ENCODE data around the gene METTL8.
"Not testable (repeated sequence)": the region's sequence is repeated elsewhere in the genome, so short reads cannot be mapped to it uniquely, and the experiment has no call there.

The METTL8 gene

GRCh38 chr2:171389780-171390179 lies 44.0 kb downstream of the METTL8 start:
- TF ChIP-seq CTCF (IDR thresholded peaks at IDR 0.05; ENCODE audit: insufficient read depth, low read length, missing control alignments): no peak
- no peak for DNase-seq (ENCODE audit: low read depth, low spot score)
- ChIA-PET POLR2A (no interaction called here), CTCF (interaction anchor here (1.3 kb wide), 1 partner anchor 27 kb away, joined by 3 read pairs; no protein-coding TSS in a partner anchor)
- H3K4me3 ChIP-seq (ENCODE audit: low read depth, low read length): no peak overlapping the region

DNA sequence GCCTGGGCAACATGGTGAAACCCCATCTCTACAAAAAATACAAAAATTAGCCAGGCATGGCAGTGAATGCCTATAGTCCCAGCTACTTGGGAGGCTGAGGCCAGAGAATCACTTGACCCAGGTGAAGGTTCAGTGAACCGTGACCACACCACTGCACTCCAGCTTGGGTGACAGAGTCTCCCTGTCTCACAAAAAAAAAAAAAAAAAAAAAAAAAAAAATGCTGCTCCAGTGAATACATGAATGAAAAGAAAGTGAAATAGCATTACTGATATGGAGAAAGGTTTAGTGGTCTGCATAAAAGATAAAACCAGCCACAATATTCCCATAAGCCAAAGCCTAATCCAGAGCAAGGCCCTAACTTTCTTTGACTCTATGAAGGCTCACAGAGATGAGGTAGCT lies 44.5 kb downstream of the METTL8 start:
- DNase-seq (ENCODE audit: low read depth, low spot score): no peak
- ChIA-PET CTCF (interaction anchor here (1.3 kb wide), 1 partner anchor 27 kb away, joined by 3 read pairs; no protein-coding TSS in a partner anchor), POLR2A (no interaction called here)
- TF ChIP-seq CTCF (IDR thresholded peaks at IDR 0.05; ENCODE audit: insufficient read depth, low read length, missing control alignments): no peak
- no peak overlapping the region for H3K4me3 ChIP-seq (ENCODE audit: low read depth, low read length)

DNA sequence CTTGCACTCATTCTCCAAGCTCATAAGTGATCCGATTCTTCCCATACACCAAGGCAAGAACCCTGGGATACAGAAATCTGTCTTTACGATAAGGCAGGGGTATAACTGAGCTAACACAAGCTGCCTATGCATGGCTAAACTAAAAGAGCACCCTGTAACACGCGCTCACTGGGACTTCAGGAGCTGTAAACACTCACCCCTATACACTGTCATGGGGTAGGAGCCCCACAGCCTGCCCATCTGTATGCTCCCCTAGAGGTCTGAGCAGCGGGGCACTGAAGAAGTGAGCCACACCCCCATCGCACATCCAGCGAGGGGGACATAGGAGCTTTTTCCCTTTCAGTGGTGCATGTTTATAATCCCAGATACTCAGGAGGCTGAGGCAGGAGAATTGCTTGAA lies 46.7 kb downstream of the METTL8 start:
- no peak for DNase-seq (ENCODE audit: low read depth, low spot score)
- no peak overlapping the region for H3K4me3 ChIP-seq (ENCODE audit: low read depth, low read length)
- POLR2A ChIA-PET: no interaction called here
- CTCF ChIA-PET: interaction anchor here (1.5 to 1.6 kb wide), 2 partner anchors 11 to 29 kb away, joined by 3 to 5 read pairs; no protein-coding TSS in a partner anchor
- TF ChIP-seq CTCF (IDR thresholded peaks at IDR 0.05; ENCODE audit: insufficient read depth, low read length, missing control alignments): no peak

- no peak for DNase-seq (ENCODE audit: low read depth, low spot score)
- ChIA-PET CTCF (interaction anchor here (0.6 to 1.6 kb wide), 3 partner anchors 11 to 30 kb away, joined by 3 to 5 read pairs (median 3); no protein-coding TSS in a partner anchor), POLR2A (no interaction called here)
- no peak for TF ChIP-seq CTCF (IDR thresholded peaks at IDR 0.05; ENCODE audit: insufficient read depth, low read length, missing control alignments)
- no peak overlapping the region for H3K4me3 ChIP-seq (ENCODE audit: low read depth, low read length)
Measured at GRCh38 chr2:171386627-171387026, 47.2 kb downstream of the METTL8 start.

DNA sequence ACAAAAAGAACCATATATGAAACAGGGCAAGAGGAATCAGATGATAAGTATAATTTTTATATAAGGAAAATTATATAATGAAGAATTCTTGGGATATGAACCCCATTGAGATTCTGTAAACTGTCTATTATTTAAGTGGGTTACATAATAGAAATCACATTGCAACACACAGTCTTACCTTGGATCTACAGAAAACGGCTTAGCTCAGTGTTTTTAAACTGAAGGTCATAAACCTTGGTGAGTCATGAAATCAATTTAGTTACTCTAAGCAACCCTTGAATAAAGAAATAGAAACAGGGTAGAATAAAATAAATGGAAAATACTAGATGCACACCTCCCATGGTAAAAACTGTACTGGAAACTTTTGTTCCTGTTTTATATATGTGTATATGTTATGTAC lies 50.7 kb downstream of the METTL8 start:
- no peak for DNase-seq (ENCODE audit: low read depth, low spot score)
- POLR2A ChIA-PET: no interaction called here
- CTCF ChIA-PET: no interaction called here
- TF ChIP-seq CTCF (IDR thresholded peaks at IDR 0.05; ENCODE audit: insufficient read depth, low read length, missing control alignments): no peak
- H3K4me3 ChIP-seq (ENCODE audit: low read depth, low read length): no peak overlapping the region

DNA sequence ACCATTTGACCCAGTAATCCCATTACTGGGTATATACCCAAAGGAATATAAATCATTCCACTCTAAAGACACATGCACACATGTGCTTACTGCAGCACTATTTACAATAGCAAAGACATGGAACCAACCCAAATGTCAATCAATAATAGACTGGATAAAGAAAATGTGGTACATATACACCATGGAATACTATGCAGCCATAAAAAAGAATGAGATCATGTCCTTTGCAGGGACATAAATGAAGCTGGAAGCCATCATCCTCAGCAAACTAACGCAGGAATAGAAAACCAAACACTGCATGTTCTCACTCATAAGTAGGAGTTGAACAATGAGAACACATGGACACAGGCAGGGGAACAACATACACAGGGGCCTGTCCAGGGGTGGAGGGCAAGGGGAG lies 51.6 kb downstream of the METTL8 start:
- CTCF ChIA-PET; DNase-seq (ENCODE audit: low read depth, low spot score); POLR2A ChIA-PET; H3K4me3 ChIP-seq (ENCODE audit: low read depth, low read length): not testable (repeated sequence)

DNA sequence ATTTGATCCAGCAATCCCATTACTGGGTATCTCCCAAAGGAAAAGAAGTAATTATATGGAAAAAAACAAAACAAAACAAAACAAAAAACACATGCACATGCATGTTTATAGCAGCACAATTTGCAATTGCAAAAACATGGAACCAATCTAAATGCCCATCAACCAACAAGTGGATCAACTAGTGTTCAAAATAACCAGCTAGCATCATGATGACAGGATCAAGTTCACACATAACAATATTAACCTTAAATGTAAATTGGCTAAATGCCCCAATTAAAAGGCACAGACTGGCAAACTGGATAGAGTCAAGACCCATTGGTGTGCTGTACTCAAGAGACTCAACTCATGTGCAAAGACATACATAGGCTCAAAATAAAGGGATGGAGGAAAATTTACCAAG lies 55.9 kb downstream of the METTL8 start:
- H3K4me3 ChIP-seq (ENCODE audit: low read depth, low read length); POLR2A ChIA-PET; DNase-seq (ENCODE audit: low read depth, low spot score): not testable (repeated sequence)
- CTCF ChIA-PET: interaction anchor here (0.7 kb wide), 1 partner anchor 15 kb away, joined by 3 read pairs; no protein-coding TSS in a partner anchor
